ENCODE measurements around the gene LYRM4. TPM values are rescaled to one million over a fixed set of nuclear protein-coding genes. Genes with fewer than 3 reads are reported as not detected.

LYRM4 gene
- total and polyA plus RNA-seq, 2 donors (not counting 1 experiment from before 2014, with no cell fraction given), result 22.1 to 29.5 TPM

GRCh38 chr6:5173810-5174209 lies 86.9 kb downstream of the LYRM4 start:
- H3K27me3 Mint-ChIP-seq, result no peaks in the 10 kb centered on the region

More at GRCh38 chr6:5173810-5174209, 86.9 kb downstream of the LYRM4 start:
- peak overlapping the region; percentile 13 to 54 (median 28) for H3K4me3 ChIP-seq (ENCODE audit: control extremely low read depth in 1 of 5, extremely low read depth in 1 of 5, insufficient read depth in 1 of 5, low read depth in 2 of 5, low read length in 4 of 5)
- peak overlapping the region; percentile 74 for H3K4me2 ChIP-seq (replicated peaks; ENCODE audit: low read depth, low read length, poor library complexity, severe bottlenecking)
- POLR2A ChIA-PET, result interaction anchor here (0.6 kb wide), 1 partner anchor 91 kb away, joined by 7 read pairs; no protein-coding TSS in a partner anchor
- H3K4me3 Mint-ChIP-seq, result peak overlapping the region; percentile 81
- H3K4me1 ChIP-seq (ENCODE audit: control insufficient read depth in 2 of 2, insufficient read depth in 2 of 2, low read length in 2 of 2), result peaks cover 21 to 30% of the 10 kb centered on the region in 2 donors
- H2AFZ ChIP-seq (ENCODE audit: insufficient read depth, low read depth, low read length, poor library complexity, severe bottlenecking), result peak overlapping the region; percentile 67
- DNase-seq (peak; percentile 37), ATAC-seq (ENCODE audit: low read depth) (peak; percentile 54)
- CTCF ChIA-PET, result interaction anchor here (0.8 to 2.5 kb wide), 9 partner anchors 8 to 229 kb away, joined by 3 to 17 read pairs (median 6); no protein-coding TSS in a partner anchor
- WGBS (ENCODE audit: insufficient coverage), result 73% methylated on average over 2 of the region's 3 CpGs
- H3K4me1 Mint-ChIP-seq, result peaks cover 29% of the 10 kb centered on the region
- peak overlapping the region; percentile 52 for H3K9ac ChIP-seq (ENCODE audit: low read length)
- no peaks in the 10 kb centered on the region for H3K9me3 Mint-ChIP-seq (ENCODE audit: insufficient read depth)
- no peaks in the 10 kb centered on the region for H3K9me3 ChIP-seq (ENCODE audit: control extremely low read depth in 1 of 3, control insufficient read depth in 2 of 3, insufficient read depth in 1 of 3, low read length in 2 of 3)
- H3K27me3 ChIP-seq (replicated peaks in 1 of 4; ENCODE audit: control extremely low read depth in 1 of 4, control insufficient read depth in 3 of 4, insufficient read depth in 4 of 4, low read length in 3 of 4), result no peaks in the 10 kb centered on the region
- H3K36me3 ChIP-seq (replicated peaks in 1 of 2; ENCODE audit: control extremely low read depth in 1 of 2, control insufficient read depth in 1 of 2, extremely low read depth in 1 of 2, insufficient read depth in 2 of 2, low read length in 1 of 2), result no peaks in the 10 kb centered on the region
- H4K20me1 ChIP-seq (ENCODE audit: control insufficient read depth, insufficient read depth, low read length, poor library complexity, severe bottlenecking), result no peaks in the 10 kb centered on the region
- TF ChIP-seq EZH2 (IDR thresholded peaks at IDR 0.05; ENCODE audit: borderline replicate concordance, insufficient read depth, low read depth, low read length, poor library complexity, severe bottlenecking), result no peak
- no peak for TF ChIP-seq CTCF (IDR thresholded peaks at IDR 0.05)
- peak overlapping the region; percentile 67 to 68 for H3K27ac ChIP-seq (ENCODE audit: low read length in 2 of 2)
- H3K79me2 ChIP-seq (ENCODE audit: control insufficient read depth, insufficient read depth, low read length), result no peaks in the 10 kb centered on the region
- peak overlapping the region; percentile 79 for H3K27ac Mint-ChIP-seq
- intact Hi-C loops (cut with micrococcal nuclease), result no loop called here
